GM12873 (cell line): Measurements from ENCODE around the gene LIN54.

Source experiments
- CTCF ChIP-seq: IDR thresholded peaks from 2 replicates; pipeline ENCODE4 v1.5.1; 2012; ENCODE audit warnings: low read depth, mild to moderate bottlenecking, moderate library complexity, low read length, control low read depth; ENCODE audit not compliant: insufficient read depth; ENCODE audit errors: missing control alignments

LIN54 gene

DNA sequence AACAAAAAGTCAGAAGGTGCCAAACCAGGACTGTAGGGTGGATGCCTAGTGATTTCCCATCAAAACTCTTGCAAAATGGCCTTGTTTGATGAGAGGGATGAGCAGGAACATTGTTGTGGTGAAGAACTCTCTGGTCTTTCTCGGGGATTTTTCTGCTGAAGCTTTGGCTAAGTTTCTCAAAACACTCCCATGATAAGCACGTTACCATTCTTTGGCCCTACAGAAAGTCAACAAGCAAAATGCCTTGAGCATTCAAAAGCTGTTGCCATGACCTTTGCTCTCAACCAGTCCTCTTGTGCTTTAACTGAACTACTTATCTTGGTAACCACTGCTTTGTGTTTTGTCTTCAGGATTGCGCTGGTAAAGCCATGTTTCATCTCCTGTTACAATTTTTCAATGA is 116.7 kb downstream of the LIN54 start:
- TF ChIP-seq CTCF = no peak

- no peak for TF ChIP-seq CTCF
Measured at GRCh38 chr4:82892467-82892802, 118.2 kb downstream of the LIN54 start.

DNA sequence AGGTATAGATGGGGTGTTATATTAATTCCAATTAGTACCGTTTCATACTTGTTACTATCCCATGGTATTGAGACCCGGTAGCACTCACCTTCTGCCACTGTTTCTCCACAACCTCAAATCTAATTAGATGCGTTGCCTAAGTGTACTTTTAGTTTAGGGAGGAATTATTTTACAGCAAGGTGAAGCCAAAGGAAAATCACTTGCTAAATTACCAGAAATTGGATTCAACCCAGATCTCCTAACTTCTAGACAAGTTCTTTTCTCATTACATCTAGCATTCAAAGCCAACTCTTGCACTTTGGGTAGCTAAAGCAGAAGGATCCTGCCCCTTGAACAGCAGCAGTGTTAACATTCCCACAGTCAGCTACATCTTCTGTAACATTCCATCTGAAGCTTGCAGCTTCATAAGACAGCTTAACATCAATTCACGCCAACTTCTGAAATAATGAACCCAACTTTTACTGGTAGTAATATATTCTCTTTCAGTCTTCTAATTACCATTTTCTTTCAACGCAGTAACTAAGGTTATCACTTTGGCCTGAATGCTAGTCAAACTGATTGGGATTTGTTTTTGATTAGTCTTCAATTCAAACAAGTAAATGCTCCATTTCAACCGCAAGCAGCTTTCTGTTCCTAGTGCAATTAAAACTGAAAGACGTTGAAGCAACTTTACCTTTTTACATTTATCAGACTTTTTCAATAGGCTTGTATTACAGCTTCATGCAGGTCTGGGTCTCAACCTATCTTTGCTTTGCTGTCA is 118.7 kb downstream of the LIN54 start:
- no peak for TF ChIP-seq CTCF

- TF ChIP-seq CTCF = no peak
Measured at GRCh38 chr4:82890901-82891706, 119.5 kb downstream of the LIN54 start, which contains the start of gene SEC31A. Gene SEC31A (minus strand): TSS chr4:82891153. CDS start chr4:82881936, 9,217 bp downstream.

GRCh38 chr4:82890528-82890900 is 120.1 kb downstream of the LIN54 start:
- no peak for TF ChIP-seq CTCF

GRCh38 chr4:82889287-82889686 is 121.3 kb downstream of the LIN54 start:
- TF ChIP-seq CTCF = no peak

DNA sequence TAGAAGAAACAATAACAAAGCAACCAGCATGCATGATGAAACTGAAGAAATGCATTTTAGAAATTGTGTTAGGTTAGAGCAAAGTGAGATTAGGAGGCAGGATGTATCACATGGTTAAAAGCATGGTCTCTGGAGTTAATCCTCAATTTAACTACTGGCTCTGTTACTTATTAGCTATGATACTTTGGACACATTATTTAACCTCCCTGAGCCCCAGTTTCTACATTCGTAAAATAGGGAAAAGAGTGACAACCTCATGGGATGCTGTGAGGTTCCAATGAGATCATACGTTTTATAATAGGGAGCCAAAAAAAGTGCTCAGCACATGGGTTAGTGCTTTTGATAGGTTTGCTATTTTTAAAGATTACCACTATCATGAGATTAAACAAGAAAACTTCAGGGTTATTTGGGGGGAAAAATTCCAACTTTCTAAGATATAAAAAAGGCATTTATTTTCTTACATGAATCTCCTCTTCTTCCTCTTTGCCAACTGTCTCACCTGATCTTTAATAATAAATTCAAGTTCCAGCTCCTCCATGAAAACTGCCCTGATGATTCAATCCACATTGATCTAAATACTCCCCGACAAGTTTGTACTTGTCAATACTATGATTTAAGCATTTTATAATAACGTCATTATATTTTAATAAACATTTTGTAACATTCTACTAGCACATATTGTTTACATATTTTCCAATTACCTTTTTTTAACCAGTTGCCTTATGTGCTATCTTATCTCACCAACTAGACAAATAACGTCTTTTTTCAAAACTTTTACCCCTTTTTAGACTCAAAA is 124.3 kb downstream of the LIN54 start:
- TF ChIP-seq CTCF = no peak
